GM06990 (cell line): ENCODE measurements around the gene WWC2.

Experiments
- DNase-seq: peaks from one replicate; pipeline ENCODE4 v3.0.0-alpha.2; 2011; ENCODE audit not compliant: insufficient read length; ENCODE audit errors: extremely low read depth
- H3K27me3 ChIP-seq: replicated peaks from 2 replicates; pipeline ENCODE4 v1.6.0; 2011; ENCODE audit warnings: low read length; ENCODE audit not compliant: control insufficient read depth, insufficient read depth
- H3K36me3 ChIP-seq: 2 replicates; pipeline ENCODE4 v1.5.1; 2011; ENCODE audit warnings: low read length; ENCODE audit not compliant: control insufficient read depth, insufficient read depth
- H3K4me3 ChIP-seq: replicated peaks from 2 replicates; pipeline ENCODE4 v1.5.1; 2011; ENCODE audit warnings: low read depth, mild to moderate bottlenecking, control low read depth, low read length
- TF ChIP-seq, protein P1 (sequence below): IDR thresholded peaks from 2 replicates; pipeline ENCODE4 v1.5.1; 2011; ENCODE audit warnings: low read length, control low read depth, mild to moderate bottlenecking, inconsistent platforms; ENCODE audit not compliant: insufficient read depth, poor library complexity, severe bottlenecking

The WWC2 gene

DNA sequence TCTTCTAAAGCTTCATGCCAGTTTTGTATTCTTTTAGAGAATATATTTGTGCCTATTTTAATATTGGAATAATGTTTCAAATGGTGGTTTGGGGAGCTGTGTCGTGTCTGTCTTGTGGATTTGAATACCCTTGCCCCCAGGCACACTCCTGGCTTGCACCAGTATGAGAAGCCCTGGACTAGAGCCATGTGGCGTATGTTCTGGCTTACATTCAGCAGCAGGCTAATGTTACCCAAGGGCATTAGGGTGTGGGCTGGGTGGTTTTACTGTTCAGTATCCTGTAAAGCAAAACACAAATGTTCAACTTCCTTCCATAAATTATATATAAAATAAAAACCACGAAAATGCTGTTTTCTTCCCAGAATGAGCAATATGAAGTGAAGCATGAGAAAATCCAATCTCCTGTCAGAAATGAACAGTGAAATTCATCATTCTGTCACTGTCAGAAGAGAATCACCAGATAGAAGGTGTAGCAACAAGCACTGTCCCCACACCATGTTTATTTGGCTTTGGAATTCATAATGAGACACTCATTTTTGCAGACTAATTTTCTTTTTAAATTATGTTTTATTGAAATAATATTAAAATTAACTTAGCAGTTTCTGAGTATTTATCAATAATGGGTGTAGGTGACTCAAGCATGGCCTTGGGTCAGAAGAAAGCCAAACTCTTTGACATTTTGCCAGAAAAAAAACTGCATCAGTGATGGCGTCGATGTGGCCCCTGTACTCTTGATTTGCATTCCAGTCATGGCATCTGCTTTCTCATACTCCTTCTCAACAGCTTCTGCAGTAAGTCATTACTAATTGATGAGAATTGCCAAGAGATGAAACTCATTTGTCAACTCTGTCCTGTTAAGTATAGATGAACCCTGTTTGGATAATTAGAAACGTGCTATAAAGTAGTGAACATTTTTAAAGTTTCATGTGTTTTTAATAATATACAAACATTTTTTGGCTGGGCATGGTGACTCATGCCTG is 43.8 kb downstream of the WWC2 start:
- H3K36me3 ChIP-seq, result no peaks in the 10 kb centered on the region
- H3K27me3 ChIP-seq, result no peaks in the 10 kb centered on the region; the same call in 1 of the 2 replicates
- DNase-seq, result no peak
- TF ChIP-seq, protein P1, sequence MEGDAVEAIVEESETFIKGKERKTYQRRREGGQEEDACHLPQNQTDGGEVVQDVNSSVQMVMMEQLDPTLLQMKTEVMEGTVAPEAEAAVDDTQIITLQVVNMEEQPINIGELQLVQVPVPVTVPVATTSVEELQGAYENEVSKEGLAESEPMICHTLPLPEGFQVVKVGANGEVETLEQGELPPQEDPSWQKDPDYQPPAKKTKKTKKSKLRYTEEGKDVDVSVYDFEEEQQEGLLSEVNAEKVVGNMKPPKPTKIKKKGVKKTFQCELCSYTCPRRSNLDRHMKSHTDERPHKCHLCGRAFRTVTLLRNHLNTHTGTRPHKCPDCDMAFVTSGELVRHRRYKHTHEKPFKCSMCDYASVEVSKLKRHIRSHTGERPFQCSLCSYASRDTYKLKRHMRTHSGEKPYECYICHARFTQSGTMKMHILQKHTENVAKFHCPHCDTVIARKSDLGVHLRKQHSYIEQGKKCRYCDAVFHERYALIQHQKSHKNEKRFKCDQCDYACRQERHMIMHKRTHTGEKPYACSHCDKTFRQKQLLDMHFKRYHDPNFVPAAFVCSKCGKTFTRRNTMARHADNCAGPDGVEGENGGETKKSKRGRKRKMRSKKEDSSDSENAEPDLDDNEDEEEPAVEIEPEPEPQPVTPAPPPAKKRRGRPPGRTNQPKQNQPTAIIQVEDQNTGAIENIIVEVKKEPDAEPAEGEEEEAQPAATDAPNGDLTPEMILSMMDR, result no peak
- no peak overlapping the region for H3K4me3 ChIP-seq

DNA sequence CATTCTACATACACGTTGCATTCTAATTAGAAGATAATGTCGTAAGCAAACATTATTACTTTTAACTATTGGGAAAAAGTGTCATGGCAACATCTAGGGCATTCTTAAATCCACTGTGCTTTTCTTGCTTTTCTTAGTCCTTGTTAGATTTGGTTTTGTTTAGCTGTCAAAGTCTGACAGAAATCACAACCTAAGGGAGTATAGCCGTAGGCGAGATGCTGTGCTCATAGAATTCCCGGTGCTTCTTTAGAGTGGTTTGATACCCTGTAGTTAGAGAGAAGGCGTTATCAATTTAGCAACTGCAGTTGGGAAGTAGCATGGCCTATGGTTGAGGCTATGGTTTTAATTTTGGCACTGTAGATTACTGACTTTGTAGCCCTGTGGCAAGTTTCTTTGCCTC is 45.7 kb downstream of the WWC2 start:
- H3K27me3 ChIP-seq, result no peaks in the 10 kb centered on the region; the same call in 1 of the 2 replicates
- TF ChIP-seq, protein P1, result no peak

DNA sequence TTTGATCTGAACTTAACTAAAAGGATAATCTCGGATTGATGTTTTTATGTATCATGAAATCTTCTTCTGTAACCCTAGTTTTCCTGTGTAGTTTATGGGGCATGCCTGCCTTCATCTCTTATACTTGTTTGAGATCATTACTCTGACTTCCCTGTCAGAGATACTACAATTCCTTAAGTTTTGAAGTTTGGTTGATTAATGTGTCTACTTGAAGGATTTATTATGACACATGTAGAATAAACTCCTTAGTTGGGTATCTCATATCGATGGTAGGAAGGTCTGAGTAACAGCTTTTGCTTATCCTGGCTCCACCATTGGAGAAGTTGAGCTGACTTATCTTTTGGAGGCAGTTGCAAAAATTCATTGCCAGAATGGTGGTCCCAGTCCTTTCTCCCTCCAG is 46.7 kb downstream of the WWC2 start:
- TF ChIP-seq, protein P1, result no peak
- no peaks in the 10 kb centered on the region; the same call in 1 of the 2 replicates for H3K27me3 ChIP-seq
- no peak overlapping the region for H3K4me3 ChIP-seq
- no peak for DNase-seq
- no peaks in the 10 kb centered on the region for H3K36me3 ChIP-seq

More for the DNA sequence above, 45.7 kb downstream of the WWC2 start:
- H3K4me3 ChIP-seq, result no peak overlapping the region
- H3K36me3 ChIP-seq, result no peaks in the 10 kb centered on the region
- no peak for DNase-seq

DNA sequence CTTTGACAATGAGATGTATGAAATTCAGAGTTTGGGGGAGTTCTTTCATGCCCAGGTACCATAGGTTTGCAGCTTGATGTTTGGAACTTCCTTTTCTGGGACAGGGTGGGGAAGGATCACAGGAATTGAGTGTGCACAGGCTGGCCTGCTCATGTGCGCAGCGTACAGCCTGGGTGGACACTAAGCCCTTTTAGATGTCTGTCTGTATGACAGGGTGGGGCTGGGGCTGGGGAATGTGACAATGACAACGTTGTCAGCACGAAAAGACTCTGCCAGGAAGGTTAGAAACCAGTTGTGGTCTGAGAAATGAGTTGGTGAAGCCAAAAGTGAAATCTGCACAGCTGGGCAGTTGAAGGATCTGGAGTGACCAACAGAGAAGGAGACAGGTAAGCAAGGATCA is 47.4 kb downstream of the WWC2 start:
- Histone ChIP-seq H3K36me3 (no peaks in the 10 kb centered on the region), H3K4me3 (no peak overlapping the region), H3K27me3 (no peaks in the 10 kb centered on the region; the same call in 1 of the 2 replicates)
- TF ChIP-seq, protein P1, result no peak
- no peak for DNase-seq

DNA sequence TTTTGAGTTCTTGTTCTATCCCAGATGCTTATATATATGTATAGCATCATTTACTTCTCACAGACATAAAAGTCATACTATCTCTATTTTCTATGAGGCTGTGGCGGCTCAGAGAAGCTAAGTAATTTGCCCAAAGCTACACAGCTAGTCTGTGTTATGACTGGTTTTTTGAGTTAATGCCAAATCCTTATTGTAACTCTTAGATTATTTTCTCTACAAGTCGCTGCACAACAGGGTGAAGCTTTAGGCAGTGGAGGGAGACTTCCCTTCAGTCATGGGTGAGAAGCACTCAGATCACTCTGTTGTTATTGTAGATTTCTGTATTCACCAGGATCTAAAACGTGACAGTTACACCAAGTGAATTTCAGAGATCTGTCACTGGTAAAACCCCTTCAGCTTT is 48.1 kb downstream of the WWC2 start:
- TF ChIP-seq, protein P1, result no peak
- Histone ChIP-seq H3K36me3 (no peaks in the 10 kb centered on the region), H3K27me3 (no peaks in the 10 kb centered on the region; the same call in 1 of the 2 replicates), H3K4me3 (no peak overlapping the region)
- DNase-seq, result no peak
